NB4 (cell line): Measurements from ENCODE around the gene FDX2.

ENCODE experiments used
- DNase-seq: peaks from one replicate; pipeline ENCODE4 v3.0.0; 2010; ENCODE audit warnings: low read depth
- H3K4me3 ChIP-seq: one replicate; pipeline ENCODE4 v1.5.1; 2011; ENCODE audit warnings: mild to moderate bottlenecking, low read depth, low read length, moderate library complexity
- MYC ChIP-seq: IDR thresholded peaks from 2 replicates; pipeline ENCODE4 v1.6.1; 2011; ENCODE audit warnings: low read depth, low read length
- POLR2A ChIP-seq: IDR thresholded peaks from 2 replicates; pipeline ENCODE4 v1.6.1; 2011; ENCODE audit warnings: mild to moderate bottlenecking; ENCODE audit not compliant: insufficient read length; ENCODE audit errors: extremely low read depth
- TF ChIP-seq, protein P1 (sequence below): IDR thresholded peaks from 2 replicates; pipeline ENCODE4 v1.6.1; 2011; ENCODE audit warnings: low read depth, low read length
- TF ChIP-seq, protein P2 (sequence below): IDR thresholded peaks from one replicate; pipeline ENCODE4 v1.5.1; 2012; ENCODE audit warnings: low read depth, low read length

FDX2 gene

DNA sequence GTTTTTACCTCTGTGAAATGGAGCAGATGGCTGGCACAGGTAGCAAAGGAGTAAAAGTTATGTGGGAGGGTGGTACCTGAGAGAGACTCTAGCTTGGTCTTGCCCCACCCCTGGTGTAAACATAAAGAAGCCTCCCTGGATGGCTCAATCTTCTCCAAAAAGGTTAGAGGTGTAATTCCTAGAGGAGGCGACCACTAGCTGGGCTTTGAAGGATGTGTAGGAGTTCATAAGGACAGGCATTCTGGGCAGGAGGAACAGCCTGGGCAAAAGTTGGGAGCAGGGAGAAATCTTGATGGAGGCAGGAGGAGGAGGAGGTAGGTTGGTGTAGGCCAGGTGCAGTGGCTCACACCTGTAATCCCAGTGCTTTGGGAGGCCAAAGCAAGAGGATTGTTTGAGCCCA lies 36.9 kb downstream of the FDX2 start:
- DNase-seq: peak; percentile 26
- TF ChIP-seq, protein P1, sequence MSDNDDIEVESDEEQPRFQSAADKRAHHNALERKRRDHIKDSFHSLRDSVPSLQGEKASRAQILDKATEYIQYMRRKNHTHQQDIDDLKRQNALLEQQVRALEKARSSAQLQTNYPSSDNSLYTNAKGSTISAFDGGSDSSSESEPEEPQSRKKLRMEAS: no peak
- no peak for TF ChIP-seq MYC
- TF ChIP-seq POLR2A: no peak
- TF ChIP-seq, protein P2, sequence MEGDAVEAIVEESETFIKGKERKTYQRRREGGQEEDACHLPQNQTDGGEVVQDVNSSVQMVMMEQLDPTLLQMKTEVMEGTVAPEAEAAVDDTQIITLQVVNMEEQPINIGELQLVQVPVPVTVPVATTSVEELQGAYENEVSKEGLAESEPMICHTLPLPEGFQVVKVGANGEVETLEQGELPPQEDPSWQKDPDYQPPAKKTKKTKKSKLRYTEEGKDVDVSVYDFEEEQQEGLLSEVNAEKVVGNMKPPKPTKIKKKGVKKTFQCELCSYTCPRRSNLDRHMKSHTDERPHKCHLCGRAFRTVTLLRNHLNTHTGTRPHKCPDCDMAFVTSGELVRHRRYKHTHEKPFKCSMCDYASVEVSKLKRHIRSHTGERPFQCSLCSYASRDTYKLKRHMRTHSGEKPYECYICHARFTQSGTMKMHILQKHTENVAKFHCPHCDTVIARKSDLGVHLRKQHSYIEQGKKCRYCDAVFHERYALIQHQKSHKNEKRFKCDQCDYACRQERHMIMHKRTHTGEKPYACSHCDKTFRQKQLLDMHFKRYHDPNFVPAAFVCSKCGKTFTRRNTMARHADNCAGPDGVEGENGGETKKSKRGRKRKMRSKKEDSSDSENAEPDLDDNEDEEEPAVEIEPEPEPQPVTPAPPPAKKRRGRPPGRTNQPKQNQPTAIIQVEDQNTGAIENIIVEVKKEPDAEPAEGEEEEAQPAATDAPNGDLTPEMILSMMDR: no peak
- no peak overlapping the region for H3K4me3 ChIP-seq

DNA sequence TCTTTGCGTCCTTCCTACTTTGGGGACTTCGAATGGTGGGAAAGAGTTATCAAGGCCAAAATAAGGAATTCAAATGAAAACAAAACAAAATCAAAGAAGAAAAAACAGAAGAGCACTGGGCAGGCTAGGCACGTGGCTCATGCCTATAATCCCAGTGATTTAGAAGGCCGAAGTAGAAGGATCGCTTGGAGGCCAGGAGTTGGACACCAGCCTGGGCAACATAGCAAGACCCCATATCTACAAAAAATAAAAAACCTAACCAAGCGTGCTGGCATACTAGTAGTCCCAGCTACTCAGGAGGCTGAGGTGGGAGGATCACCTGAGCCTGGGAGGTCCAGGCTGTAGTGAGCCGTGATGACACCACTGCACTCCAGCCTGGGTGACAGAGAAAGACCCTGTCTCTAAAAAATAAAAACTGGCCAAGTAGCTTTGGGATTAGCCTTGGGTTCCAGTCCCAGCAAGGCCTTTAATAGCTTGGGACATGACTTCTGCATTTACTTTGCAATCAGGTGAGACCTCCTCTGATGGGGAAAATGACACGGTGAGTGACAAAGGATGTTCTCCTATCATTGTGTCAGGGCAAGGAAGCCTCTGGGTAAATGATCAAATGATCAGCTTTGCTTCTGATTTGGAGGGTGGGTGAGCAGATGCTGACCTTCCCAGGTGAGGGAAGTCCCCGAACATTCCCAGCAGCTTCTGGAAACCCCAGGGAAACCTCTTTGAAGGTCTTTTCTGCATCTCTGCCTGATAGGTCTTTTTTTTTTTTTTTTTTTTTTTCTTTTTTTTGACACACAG lies 37.8 kb downstream of the FDX2 start:
- TF ChIP-seq MYC (no peak), POLR2A (no peak)
- TF ChIP-seq, protein P2: no peak
- TF ChIP-seq, protein P1: no peak
- H3K4me3 ChIP-seq: no peak overlapping the region
- peak; percentile 43 for DNase-seq

DNA sequence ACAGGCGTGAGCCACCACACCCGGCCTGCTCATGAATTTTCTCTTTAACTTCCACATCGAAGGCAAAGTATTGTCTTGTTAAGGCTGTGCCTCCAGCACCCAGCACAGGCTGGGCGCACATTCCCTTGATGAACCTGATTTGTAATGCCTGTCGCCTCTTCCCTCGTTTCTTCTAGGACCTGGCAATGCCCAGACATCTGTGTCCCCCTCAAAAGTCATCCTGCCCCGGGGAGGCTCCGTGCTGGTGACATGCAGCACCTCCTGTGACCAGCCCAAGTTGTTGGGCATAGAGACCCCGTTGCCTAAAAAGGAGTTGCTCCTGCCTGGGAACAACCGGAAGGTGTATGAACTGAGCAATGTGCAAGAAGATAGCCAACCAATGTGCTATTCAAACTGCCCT lies 41.2 kb downstream of the FDX2 start:
- no peak overlapping the region for H3K4me3 ChIP-seq
- DNase-seq: peak; percentile 36
- TF ChIP-seq, protein P2: no peak
- TF ChIP-seq MYC (no peak), POLR2A (no peak)
- TF ChIP-seq, protein P1: no peak

DNA sequence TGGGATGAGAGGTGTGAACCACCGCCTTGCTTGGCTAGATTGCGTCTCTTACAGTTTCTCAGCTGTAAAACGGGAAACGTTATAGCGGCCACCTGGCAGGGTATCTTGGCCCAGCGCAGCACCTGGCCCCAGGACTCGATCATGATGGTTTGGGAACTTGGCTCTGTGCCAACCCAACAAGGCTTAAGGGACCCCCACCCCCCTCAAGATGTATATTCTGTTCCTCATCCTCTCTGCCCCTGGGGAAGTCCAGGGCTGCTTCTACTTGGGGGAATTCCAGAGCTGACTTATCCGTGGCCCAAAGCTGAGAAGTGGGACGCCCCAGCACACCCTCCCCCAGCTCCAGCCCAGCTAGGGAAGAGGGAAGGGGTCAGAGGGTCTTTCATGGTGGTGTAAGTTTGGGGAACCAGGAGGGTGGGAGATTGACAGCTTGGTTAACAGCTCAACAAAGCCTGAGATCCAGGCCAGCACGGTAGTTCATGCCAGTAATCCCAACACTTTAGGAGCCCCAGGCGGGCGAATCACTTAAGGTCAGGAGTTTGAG lies 44.2 kb downstream of the FDX2 start:
- peak overlapping the region; percentile 42 for H3K4me3 ChIP-seq
- peak; percentile 77 for DNase-seq
- TF ChIP-seq POLR2A: no peak
- TF ChIP-seq, protein P2: no peak
- no peak for TF ChIP-seq MYC
- TF ChIP-seq, protein P1: no peak

DNA sequence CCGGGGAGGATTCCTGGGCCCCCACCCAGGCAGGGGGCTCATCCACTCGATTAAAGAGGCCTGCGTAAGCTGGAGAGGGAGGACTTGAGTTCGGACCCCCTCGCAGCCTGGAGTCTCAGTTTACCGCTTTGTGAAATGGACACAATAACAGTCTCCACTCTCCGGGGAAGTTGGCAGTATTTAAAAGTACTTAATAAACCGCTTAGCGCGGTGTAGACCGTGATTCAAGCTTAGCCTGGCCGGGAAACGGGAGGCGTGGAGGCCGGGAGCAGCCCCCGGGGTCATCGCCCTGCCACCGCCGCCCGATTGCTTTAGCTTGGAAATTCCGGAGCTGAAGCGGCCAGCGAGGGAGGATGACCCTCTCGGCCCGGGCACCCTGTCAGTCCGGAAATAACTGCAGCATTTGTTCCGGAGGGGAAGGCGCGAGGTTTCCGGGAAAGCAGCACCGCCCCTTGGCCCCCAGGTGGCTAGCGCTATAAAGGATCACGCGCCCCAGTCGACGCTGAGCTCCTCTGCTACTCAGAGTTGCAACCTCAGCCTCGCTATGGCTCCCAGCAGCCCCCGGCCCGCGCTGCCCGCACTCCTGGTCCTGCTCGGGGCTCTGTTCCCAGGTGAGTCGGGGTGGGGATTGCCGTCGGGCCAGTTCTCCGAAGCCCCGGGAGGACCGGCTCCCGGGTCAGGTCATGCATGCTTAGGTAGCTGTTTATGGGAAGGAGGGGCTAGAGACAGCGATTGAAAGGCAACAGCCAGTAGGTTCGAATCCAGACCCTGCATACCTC lies 45.0 kb downstream of the FDX2 start, which contains the start of gene ICAM1:
ICAM1 (plus strand) TSS at position 505 of the 779 bp plus-strand sequence; CDS start at position 545, 40 bp downstream.
- TF ChIP-seq, protein P2: peak; percentile 45
- TF ChIP-seq POLR2A: no peak
- peak; percentile 98 for DNase-seq
- H3K4me3 ChIP-seq: peak within 1 kb of the TSS; percentile 42
